Testis (tissue), 2 donors: ENCODE results near the gene ZNF302.

Experiments used
- POLR2A ChIP-seq: fragments of 450-650 bp; IDR thresholded peaks from one replicate; pipeline ENCODE4 v1.6.1; 2017; ENCODE audit warnings: antibody characterized with exemption, mild to moderate bottlenecking, moderate library complexity
- TF ChIP-seq, protein P1 (sequence below), 3 experiments: fragments of 450-650 bp in 2 of 3; fragments of 200-600 bp in 1 of 3; sonication (generic) in 1 of 3; IDR thresholded peaks; one replicate each; pipeline ENCODE4 v1.5.1; 2016 to 2019; ENCODE audit warnings: antibody characterized with exemption in 3 of 3, mild to moderate bottlenecking in 2 of 3, moderate library complexity in 1 of 3

DNA sequence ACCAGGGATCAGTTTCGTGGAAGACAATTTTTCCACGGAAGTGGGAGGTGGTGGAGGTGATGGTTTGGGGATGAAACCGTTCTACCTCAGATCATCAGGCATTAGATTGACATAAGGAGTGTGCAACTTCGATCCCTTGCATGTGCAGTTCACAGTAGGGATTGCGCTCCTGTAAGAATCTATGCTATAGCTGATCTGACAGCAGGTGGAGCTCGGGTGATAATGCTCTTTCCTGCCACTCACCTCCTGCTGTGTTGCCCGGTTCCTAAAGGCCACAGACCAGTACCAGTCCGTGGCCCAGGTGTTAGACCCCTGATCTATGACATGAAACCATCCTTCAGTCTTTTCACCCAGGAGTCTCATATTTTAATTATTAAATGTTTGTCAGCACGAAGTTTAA is 4.0 kb downstream of the ZNF302 start:
- TF ChIP-seq, protein P1, sequence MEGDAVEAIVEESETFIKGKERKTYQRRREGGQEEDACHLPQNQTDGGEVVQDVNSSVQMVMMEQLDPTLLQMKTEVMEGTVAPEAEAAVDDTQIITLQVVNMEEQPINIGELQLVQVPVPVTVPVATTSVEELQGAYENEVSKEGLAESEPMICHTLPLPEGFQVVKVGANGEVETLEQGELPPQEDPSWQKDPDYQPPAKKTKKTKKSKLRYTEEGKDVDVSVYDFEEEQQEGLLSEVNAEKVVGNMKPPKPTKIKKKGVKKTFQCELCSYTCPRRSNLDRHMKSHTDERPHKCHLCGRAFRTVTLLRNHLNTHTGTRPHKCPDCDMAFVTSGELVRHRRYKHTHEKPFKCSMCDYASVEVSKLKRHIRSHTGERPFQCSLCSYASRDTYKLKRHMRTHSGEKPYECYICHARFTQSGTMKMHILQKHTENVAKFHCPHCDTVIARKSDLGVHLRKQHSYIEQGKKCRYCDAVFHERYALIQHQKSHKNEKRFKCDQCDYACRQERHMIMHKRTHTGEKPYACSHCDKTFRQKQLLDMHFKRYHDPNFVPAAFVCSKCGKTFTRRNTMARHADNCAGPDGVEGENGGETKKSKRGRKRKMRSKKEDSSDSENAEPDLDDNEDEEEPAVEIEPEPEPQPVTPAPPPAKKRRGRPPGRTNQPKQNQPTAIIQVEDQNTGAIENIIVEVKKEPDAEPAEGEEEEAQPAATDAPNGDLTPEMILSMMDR (IDR thresholded peaks at IDR 0.05), result no peak
- TF ChIP-seq POLR2A, result no peak
